Keratinocyte (primary cell): Measurements from ENCODE around the gene TRMT1. TPM values are rescaled to one million over a fixed set of nuclear protein-coding genes. Genes with fewer than 3 reads are reported as not detected.

ENCODE experiments used
- DNase-seq: peaks from one replicate; pipeline ENCODE4 v3.0.0-alpha.2; 2011; ENCODE audit warnings: low read depth, missing footprints, low spot score
- FAIRE-seq: peaks from 2 replicates; lab custom pipeline; 2011; peaks lifted over from hg19 to GRCh38; lab: Jason Lieb, UNC
- H2AFZ ChIP-seq: 2 replicates; pipeline ENCODE4 v1.6.0; 2012; ENCODE audit warnings: low read length, control low read depth, inconsistent platforms; ENCODE audit not compliant: control insufficient read depth
- H3K27ac ChIP-seq: 2 replicates; pipeline ENCODE4 v1.5.1; 2011; ENCODE audit warnings: low read length; ENCODE audit not compliant: control insufficient read depth, insufficient read depth
- H3K27me3 ChIP-seq: 3 replicates; pipeline ENCODE4 v1.6.0; 2011; ENCODE audit warnings: low read length; ENCODE audit not compliant: control insufficient read depth, insufficient read depth; ENCODE audit errors: extremely low read depth
- H3K36me3 ChIP-seq, 2 experiments: 2 replicates in 1 of 2; 3 replicates in 1 of 2; pipeline ENCODE4 v1.5.1; 2011; ENCODE audit warnings: low read length in 2 of 2, mild to moderate bottlenecking in 1 of 2; ENCODE audit not compliant: control insufficient read depth in 2 of 2, insufficient read depth in 2 of 2; ENCODE audit errors: extremely low read depth in 1 of 2
- H3K4me1 ChIP-seq: 3 replicates; pipeline ENCODE4 v1.5.1; 2011; ENCODE audit warnings: low read length; ENCODE audit not compliant: control insufficient read depth, insufficient read depth; ENCODE audit errors: extremely low read depth
- H3K4me2 ChIP-seq: 3 replicates; pipeline ENCODE4 v1.6.0; 2011; ENCODE audit warnings: low read depth, low read length; ENCODE audit not compliant: control insufficient read depth, insufficient read depth; ENCODE audit errors: extremely low read depth
- H3K4me3 ChIP-seq, 3 experiments: fragments of 200-600 bp in 1 of 3; sonication (generic) in 1 of 3; 2 replicates in 2 of 3; 3 replicates in 1 of 3; pipeline ENCODE4 v1.5.1; 2011 to 2016; ENCODE audit warnings: low read length in 3 of 3, mild to moderate bottlenecking in 3 of 3, control low read depth in 2 of 3, inconsistent platforms in 1 of 3, low read depth in 1 of 3, mixed read lengths in 1 of 3, mixed run types in 1 of 3, moderate library complexity in 1 of 3; ENCODE audit not compliant: control insufficient read depth in 2 of 3, insufficient read depth in 2 of 3; ENCODE audit errors: extremely low read depth in 1 of 3
- H3K79me2 ChIP-seq: 2 replicates; pipeline ENCODE4 v1.6.0; 2012; ENCODE audit warnings: low read length; ENCODE audit not compliant: control insufficient read depth, insufficient read depth
- H3K9ac ChIP-seq: 3 replicates; pipeline ENCODE4 v1.6.0; 2011; ENCODE audit warnings: low read length; ENCODE audit not compliant: control insufficient read depth, insufficient read depth; ENCODE audit errors: extremely low read depth
- H3K9me1 ChIP-seq: 3 replicates; pipeline ENCODE4 v1.6.0; 2011; ENCODE audit warnings: low read length; ENCODE audit not compliant: control insufficient read depth, insufficient read depth; ENCODE audit errors: extremely low read depth
- H3K9me3 ChIP-seq: 2 replicates; pipeline ENCODE4 v1.5.1; 2012; ENCODE audit warnings: low read depth, low read length; ENCODE audit not compliant: control insufficient read depth
- H4K20me1 ChIP-seq: 3 replicates; pipeline ENCODE4 v1.6.0; 2011; ENCODE audit warnings: low read length; ENCODE audit not compliant: control insufficient read depth, insufficient read depth; ENCODE audit errors: extremely low read depth
- CTCF ChIP-seq, 3 experiments: IDR thresholded peaks in 1 of 3; conservative IDR thresholded peaks in 1 of 3; optimal IDR thresholded peaks in 1 of 3; 2 replicates in 2 of 3; 3 replicates in 1 of 3; pipeline versions ENCODE3 to v1.5.1; 2011; ENCODE audit warnings: low read length in 3 of 3, mild to moderate bottlenecking in 3 of 3, moderate library complexity in 2 of 3, control low read depth in 1 of 3, inconsistent platforms in 1 of 3; ENCODE audit not compliant: insufficient read depth in 2 of 3; ENCODE audit errors: extremely low read depth in 1 of 3
- EZH2 ChIP-seq: IDR thresholded peaks from one replicate; pipeline ENCODE4 v1.6.1; 2012; ENCODE audit warnings: inconsistent platforms, mild to moderate bottlenecking, low read length, moderate library complexity
- dilution Hi-C: fragments of 300-500 bp; cut with MboI; formaldehyde crosslinking; loops from one replicate; pipeline ENCODE4 v1.7.0; 2020; ENCODE audit warnings: low sequenced_read_pairs; ENCODE audit not compliant: extremely low pct_ligation_motif_present
- polyA plus RNA-seq, 5 experiments: library from polyadenylated mRNA; depleted of rRNA in 3 of 5; stranded (reverse) in 3 of 5; stranded (forward) in 1 of 5; unstranded in 1 of 5; fragments of >200 nt; gene quantifications; 1 replicate in 1 of 5; 2 replicates in 3 of 5; 3 replicates in 1 of 5; pipeline versions ENCODE4 v1.2.1 to v1.2.3, GENCODE V29; 2011 to 2012; ENCODE audit warnings: missing spikeins in 2 of 5, low read depth in 1 of 5, low replicate concordance in 1 of 5

TRMT1 gene
- polyA plus RNA-seq, 1 donor (not counting 4 experiments of a cell fraction or from before 2014, with no cell fraction given): 30.9 TPM

- Histone ChIP-seq H3K4me2 (no peak overlapping the region), H2AFZ (no peak overlapping the region), H3K27ac (no peak overlapping the region), H3K9ac (no peak overlapping the region), H4K20me1 (no peaks in the 10 kb centered on the region), H3K27me3 (no peaks in the 10 kb centered on the region), H3K79me2 (peaks cover 3% of the 10 kb centered on the region), H3K9me1 (no peaks in the 10 kb centered on the region), H3K4me3 (no peak overlapping the region), H3K9me3 (no peaks in the 10 kb centered on the region), H3K4me1 (peaks cover 1% of the 10 kb centered on the region), H3K36me3 (peaks cover 11 to 39% of the 10 kb centered on the region in 2 experiments)
- FAIRE-seq (no peak), DNase-seq (no peak)
- dilution Hi-C loops: no loop called here
- TF ChIP-seq EZH2: no peak
- TF ChIP-seq CTCF (optimal IDR thresholded peaks at IDR 0.05 in 1 of 3, IDR thresholded peaks at IDR 0.05 in 1 of 3, conservative IDR thresholded peaks at IDR 0.05 in 1 of 3; ENCODE audit: extremely low read depth in 1 of 3, insufficient read depth in 2 of 3, low read length in 3 of 3): no peak
These were observed 43.3 kb downstream of the TRMT1 start for GRCh38 chr19:13073263-13073662.

- H3K9me3 ChIP-seq: no peaks in the 10 kb centered on the region
- H3K4me2 ChIP-seq: no peak overlapping the region
- no peak overlapping the region for H3K4me3 ChIP-seq
- H3K27me3 ChIP-seq: no peaks in the 10 kb centered on the region
- peaks cover 10 to 33% of the 10 kb centered on the region in 2 experiments for H3K36me3 ChIP-seq
- H2AFZ ChIP-seq: no peak overlapping the region
- no peak for FAIRE-seq
- dilution Hi-C loops: no loop called here
- peaks cover 3% of the 10 kb centered on the region for H3K79me2 ChIP-seq
- H3K9ac ChIP-seq: no peak overlapping the region
- peak in 1 of 3 experiments; percentile 6 for TF ChIP-seq CTCF (optimal IDR thresholded peaks at IDR 0.05 in 1 of 3, IDR thresholded peaks at IDR 0.05 in 1 of 3, conservative IDR thresholded peaks at IDR 0.05 in 1 of 3; ENCODE audit: extremely low read depth in 1 of 3, insufficient read depth in 2 of 3, low read length in 3 of 3)
- TF ChIP-seq EZH2: no peak
- no peak overlapping the region for H3K27ac ChIP-seq
- DNase-seq: no peak
- no peaks in the 10 kb centered on the region for H3K4me1 ChIP-seq
- no peaks in the 10 kb centered on the region for H3K9me1 ChIP-seq
- no peaks in the 10 kb centered on the region for H4K20me1 ChIP-seq
These were observed 44.2 kb downstream of the TRMT1 start for GRCh38 chr19:13072188-13072908.
